GM12872 (cell line): ENCODE data around the gene KRT27.
A peak's percentile ranks its signal among the peaks of the same experiment; 100 is the strongest.

Experiments
- CTCF ChIP-seq: IDR thresholded peaks from 3 replicates; pipeline ENCODE4 v1.5.1; 2011; ENCODE audit warnings: low read depth, mild to moderate bottlenecking, low read length, moderate library complexity; ENCODE audit not compliant: insufficient read depth

KRT27 gene

GRCh38 chr17:40791787-40792436, 9.6 kb upstream of the KRT27 start:
- TF ChIP-seq CTCF, result peak; percentile 52; the same call in 1 of the 3 replicates

GRCh38 chr17:40791111-40791510, 8.8 kb upstream of the KRT27 start:
- no peak for TF ChIP-seq CTCF

- TF ChIP-seq CTCF, result no peak
Measured at GRCh38 chr17:40779181-40779909, 3.0 kb downstream of the KRT27 start.

GRCh38 chr17:40778461-40778860, 3.9 kb downstream of the KRT27 start:
- no peak for TF ChIP-seq CTCF

- TF ChIP-seq CTCF, result no peak
Measured at GRCh38 chr17:40777971-40778370, 4.4 kb downstream of the KRT27 start.

GRCh38 chr17:40777459-40777858, 4.9 kb downstream of the KRT27 start:
- TF ChIP-seq CTCF, result no peak

GRCh38 chr17:40775945-40776344, 6.4 kb downstream of the KRT27 start:
- TF ChIP-seq CTCF, result no peak
